ENCODE results near the gene GRB2. TPM values are rescaled to one million over a fixed set of nuclear protein-coding genes. Genes with fewer than 3 reads are reported as not detected.

The GRB2 gene
- total and polyA plus RNA-seq, 10 of the 15 experiments (the other 5 are each of a cell fraction or from before 2014, with no cell fraction given): 113 to 268 (median 158) TPM

GRCh38 chr17:75428543-75429469 lies 23.3 kb upstream of the GRB2 start (continued):
- TF ChIP-seq BCL3 (IDR thresholded peaks at IDR 0.05; ENCODE audit: borderline replicate concordance, insufficient read depth, low read depth, low read length, poor library complexity, severe bottlenecking) (no peak), WRNIP1 (IDR thresholded peaks at IDR 0.05; ENCODE audit: borderline replicate concordance, low read depth, low read length) (no peak), ZZZ3 (IDR thresholded peaks at IDR 0.05; ENCODE audit: control insufficient read depth, insufficient read length, low read depth) (no peak), PRDM15 (CRISPR knock-in tag; IDR thresholded peaks at IDR 0.05) (no peak), CHD1 (IDR thresholded peaks at IDR 0.05; ENCODE audit: low read depth, low read length) (no peak), EED (IDR thresholded peaks at IDR 0.05; ENCODE audit: low read depth) (peak; percentile 68), BRCA1 (IDR thresholded peaks at IDR 0.05; ENCODE audit: low read depth, low read length) (no peak), ATF2 (IDR thresholded peaks at IDR 0.05; ENCODE audit: low read length) (no peak), SMC3 (IDR thresholded peaks at IDR 0.05; ENCODE audit: borderline replicate concordance, low read length) (no peak), EP300 (IDR thresholded peaks at IDR 0.05; ENCODE audit: borderline replicate concordance in 1 of 2, control insufficient read depth in 1 of 2, low read depth in 2 of 2, low read length in 2 of 2) (no peak), E4F1 (IDR thresholded peaks at IDR 0.05; ENCODE audit: borderline replicate concordance, partially characterized antibody) (no peak), SIX5 (IDR thresholded peaks at IDR 0.05; ENCODE audit: low read depth, low read length, severe bottlenecking) (no peak), SREBF2 (IDR thresholded peaks at IDR 0.05; ENCODE audit: low read length) (no peak), ZBTB4 (CRISPR knock-in tag; IDR thresholded peaks at IDR 0.05) (no peak), NR2C2 (IDR thresholded peaks at IDR 0.05; ENCODE audit: borderline replicate concordance, control insufficient read depth, insufficient read length, low read depth) (no peak)

Measured in GM12878 (cell line).